Astrocyte of the spinal cord (primary cell): ENCODE results near the gene ZRANB3.
"Not testable (repeated sequence)": the region's sequence is repeated elsewhere in the genome, so short reads cannot be mapped to it uniquely, and the experiment has no call there.

Experiments
- DNase-seq: peaks from one replicate; pipeline ENCODE4 v3.0.0; 2011; ENCODE audit warnings: low read depth, low spot score
- H3K4me3 ChIP-seq: 2 replicates; pipeline ENCODE4 v1.5.1; 2011; ENCODE audit warnings: low read depth, mild to moderate bottlenecking, low read length, moderate library complexity
- CTCF ChIP-seq: IDR thresholded peaks from 2 replicates; pipeline ENCODE4 v1.5.1; 2012; ENCODE audit warnings: low read depth, mild to moderate bottlenecking, low read length, inconsistent platforms
- in situ Hi-C: cut with HindIII; loops from 2 replicates; pipeline ENCODE4 v1.10.0; 2017; ENCODE audit warnings: low sequenced_read_pairs

Gene ZRANB3

GRCh38 chr2:135555311-135555710 is 24.3 kb upstream of the ZRANB3 start:
- no peak for DNase-seq
- TF ChIP-seq CTCF: no peak
- in situ Hi-C loops: no loop called here
- H3K4me3 ChIP-seq: no peak overlapping the region

- DNase-seq: no peak
- no peak overlapping the region for H3K4me3 ChIP-seq
- in situ Hi-C loops: no loop called here
- no peak for TF ChIP-seq CTCF
These were observed 21.9 kb upstream of the ZRANB3 start for GRCh38 chr2:135552887-135553286.

GRCh38 chr2:135551356-135551755 is 20.3 kb upstream of the ZRANB3 start:
- DNase-seq: no peak
- H3K4me3 ChIP-seq: no peak overlapping the region
- TF ChIP-seq CTCF: no peak
- in situ Hi-C loops: no loop called here

GRCh38 chr2:135547311-135547710 is 16.3 kb upstream of the ZRANB3 start:
- no peak for DNase-seq
- in situ Hi-C loops: no loop called here
- no peak overlapping the region for H3K4me3 ChIP-seq
- TF ChIP-seq CTCF: no peak

GRCh38 chr2:135546436-135546835 is 15.4 kb upstream of the ZRANB3 start:
- H3K4me3 ChIP-seq: no peak overlapping the region
- no peak for DNase-seq
- no peak for TF ChIP-seq CTCF
- in situ Hi-C loops: no loop called here

DNA sequence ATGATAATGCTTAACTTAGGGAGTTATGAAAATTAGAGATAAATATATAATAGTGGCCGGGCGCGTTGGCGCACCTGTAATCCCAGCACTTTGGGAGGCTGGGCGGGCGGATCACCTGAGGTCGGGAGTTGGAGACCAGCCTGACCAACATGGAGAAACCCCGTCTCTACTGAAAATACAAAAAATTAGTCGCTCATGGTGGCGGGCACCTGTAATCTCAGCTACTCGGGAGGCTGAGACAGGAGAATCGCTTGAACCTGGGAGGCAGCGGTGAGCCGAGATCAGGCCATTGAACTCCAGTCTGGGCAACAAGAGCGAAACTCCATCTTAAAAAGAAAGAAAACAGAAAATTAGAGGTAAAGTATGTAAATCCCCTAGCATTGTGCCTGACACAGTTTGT is 2.5 kb upstream of the ZRANB3 start:
- H3K4me3 ChIP-seq, DNase-seq, in situ Hi-C loops: not testable (repeated sequence)

DNA sequence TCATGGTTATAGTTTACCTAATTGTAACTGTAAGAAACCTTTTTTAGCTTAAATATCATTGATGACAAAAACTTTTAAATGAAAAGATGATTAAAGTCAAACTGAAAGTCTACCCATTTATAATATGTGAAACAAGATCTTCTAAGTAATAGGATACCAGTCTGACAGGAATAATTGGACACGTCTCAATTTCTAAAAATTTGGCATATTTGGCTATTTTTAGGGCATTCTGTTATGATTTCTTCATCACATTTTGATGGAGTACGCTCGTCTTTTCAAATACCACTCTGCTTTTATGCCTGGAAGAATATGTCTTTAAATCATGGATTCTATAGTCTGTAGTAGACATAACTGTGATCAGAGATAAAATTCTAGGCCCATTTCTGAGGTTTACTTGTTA is 1.6 kb upstream of the ZRANB3 start:
- peak overlapping the region; percentile 81 for H3K4me3 ChIP-seq
- TF ChIP-seq CTCF: no peak
- no peak for DNase-seq
- in situ Hi-C loops: no loop called here
